HT-29 (cell line): ENCODE data around the gene SFI1. TPM values are rescaled to one million over a fixed set of nuclear protein-coding genes. Genes with fewer than 3 reads are reported as not detected.

ENCODE experiments used
- DNase-seq: peaks from one replicate; pipeline ENCODE4 v3.0.0-alpha.2; 2015; ENCODE audit warnings: low spot score
- small RNA-seq: library from RNA; depleted of rRNA; stranded (forward); fragments of <200 nt; gene quantifications from one replicate; pipeline ENCODE3, GENCODE V24; 2014
- total RNA-seq: library from RNA; depleted of rRNA; stranded (reverse); fragments of >200 nt; shearing (Covaris generic); gene quantifications from 2 replicates; pipeline ENCODE4 v1.2.3, GENCODE V29; 2014; rRNA removed

SFI1 gene
- total RNA-seq, 1 experiment from 2014 or later: 26.1 TPM

- no peak for DNase-seq
Observed at GRCh38 chr22:31662668-31663037, 166.3 kb downstream of the SFI1 start.

Small RNA genes within 50 kb of the gene (small RNA-seq; reads per million reads assigned to genes)
- gene AL096701.2: not detected
- not detected for gene RNU6-28P

Other genes starting within 250 kb of the SFI1 start
- 1.6 and 2.3 TPM in 2 replicates for gene PIK3IP1, start 204.0 kb upstream of the SFI1 start, total RNA-seq
- 42.8 and 44.2 TPM in 2 replicates for gene PATZ1, start 150.2 kb upstream of the SFI1 start, total RNA-seq
- gene DRG1, start 96.9 kb upstream of the SFI1 start, total RNA-seq: 17.4 and 28.8 TPM in 2 replicates
- gene EIF4ENIF1, start 6.7 kb upstream of the SFI1 start, total RNA-seq: 3.9 and 4.3 TPM in 2 replicates
- 44.7 and 60.8 TPM in 2 replicates for gene PISD, start 165.7 kb downstream of the SFI1 start, total RNA-seq